ENCODE data around the gene ABR. TPM values are rescaled to one million over a fixed set of nuclear protein-coding genes. Genes with fewer than 3 reads are reported as not detected.

ABR gene
- polyA plus RNA-seq, 12 donors: 26.7 to 67.1 (median 33.2) TPM; not detected in 1

- no peak for DNase-seq
These were observed 2.6 kb downstream of the ABR start for GRCh38 chr17:1177016-1177700.

GRCh38 chr17:1174263-1174880 lies 5.4 kb downstream of the ABR start:
- no peak for DNase-seq

- DNase-seq: no peak
These were observed 6.1 kb downstream of the ABR start for GRCh38 chr17:1173432-1174262.

- DNase-seq: no peak
These were observed 7.8 kb downstream of the ABR start for GRCh38 chr17:1171953-1172352.

- DNase-seq: no peak
These were observed 9.0 kb downstream of the ABR start for GRCh38 chr17:1170739-1171138.

GRCh38 chr17:1169929-1170312 lies 9.9 kb downstream of the ABR start:
- no peak for DNase-seq

- DNase-seq: no peak
These were observed 10.4 kb downstream of the ABR start for GRCh38 chr17:1169221-1169928.

- no peak for DNase-seq
These were observed 11.1 kb downstream of the ABR start for GRCh38 chr17:1168533-1169220.

GRCh38 chr17:1166276-1166675 lies 13.5 kb downstream of the ABR start:
- DNase-seq: no peak

- no peak for DNase-seq
These were observed 13.9 kb downstream of the ABR start for GRCh38 chr17:1165836-1166235.

- no peak for DNase-seq
These were observed 14.7 kb downstream of the ABR start for GRCh38 chr17:1164935-1165556.

GRCh38 chr17:1162116-1162855 lies 17.5 kb downstream of the ABR start:
- no peak for DNase-seq

GRCh38 chr17:1160591-1161390 lies 19.0 kb downstream of the ABR start:
- no peak for DNase-seq

GRCh38 chr17:1159431-1160180 lies 20.2 kb downstream of the ABR start:
- DNase-seq: no peak

GRCh38 chr17:1158879-1159278 lies 20.9 kb downstream of the ABR start:
- DNase-seq: no peak

GRCh38 chr17:1156864-1157263 lies 22.9 kb downstream of the ABR start:
- no peak for DNase-seq

- no peak for DNase-seq
These were observed 25.1 kb downstream of the ABR start for GRCh38 chr17:1154704-1155103.

GRCh38 chr17:1153795-1154546 lies 25.8 kb downstream of the ABR start:
- peak; percentile 61 for DNase-seq

Data from muscle of arm (tissue), 12 donors.